ENCODE measurements around the gene TSC22D3.

DNA sequence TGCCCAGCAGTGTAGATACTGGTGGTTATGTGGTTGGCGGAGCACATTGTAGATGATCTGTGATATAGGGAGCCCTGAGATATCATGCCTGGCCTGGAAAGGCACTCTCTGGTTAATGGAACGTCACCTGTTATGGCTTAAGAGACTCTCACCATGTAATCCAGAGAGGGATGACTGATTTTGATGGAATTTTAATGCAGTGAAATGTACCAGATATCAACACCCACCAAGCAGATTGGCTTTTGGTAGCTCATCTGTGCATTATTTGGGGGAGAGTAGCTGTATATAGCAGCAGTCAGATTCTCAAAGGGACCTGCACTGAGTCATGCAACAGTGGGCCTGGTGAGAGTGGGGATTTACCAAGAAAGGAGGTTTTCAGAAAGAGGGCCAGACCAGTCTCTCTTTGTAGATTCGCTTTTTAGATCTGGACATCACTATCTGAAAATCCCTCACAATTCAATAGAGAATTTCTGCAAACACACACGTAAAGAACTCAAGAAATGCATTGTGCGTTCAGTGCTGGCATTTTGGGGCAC lies 17.3 kb downstream of the TSC22D3 start:
- TF ChIP-seq, protein P1, sequence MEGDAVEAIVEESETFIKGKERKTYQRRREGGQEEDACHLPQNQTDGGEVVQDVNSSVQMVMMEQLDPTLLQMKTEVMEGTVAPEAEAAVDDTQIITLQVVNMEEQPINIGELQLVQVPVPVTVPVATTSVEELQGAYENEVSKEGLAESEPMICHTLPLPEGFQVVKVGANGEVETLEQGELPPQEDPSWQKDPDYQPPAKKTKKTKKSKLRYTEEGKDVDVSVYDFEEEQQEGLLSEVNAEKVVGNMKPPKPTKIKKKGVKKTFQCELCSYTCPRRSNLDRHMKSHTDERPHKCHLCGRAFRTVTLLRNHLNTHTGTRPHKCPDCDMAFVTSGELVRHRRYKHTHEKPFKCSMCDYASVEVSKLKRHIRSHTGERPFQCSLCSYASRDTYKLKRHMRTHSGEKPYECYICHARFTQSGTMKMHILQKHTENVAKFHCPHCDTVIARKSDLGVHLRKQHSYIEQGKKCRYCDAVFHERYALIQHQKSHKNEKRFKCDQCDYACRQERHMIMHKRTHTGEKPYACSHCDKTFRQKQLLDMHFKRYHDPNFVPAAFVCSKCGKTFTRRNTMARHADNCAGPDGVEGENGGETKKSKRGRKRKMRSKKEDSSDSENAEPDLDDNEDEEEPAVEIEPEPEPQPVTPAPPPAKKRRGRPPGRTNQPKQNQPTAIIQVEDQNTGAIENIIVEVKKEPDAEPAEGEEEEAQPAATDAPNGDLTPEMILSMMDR (IDR thresholded peaks at IDR 0.05; ENCODE audit: insufficient read depth, low read length, poor library complexity, severe bottlenecking), result no peak
- TF ChIP-seq EZH2phosphoT487 (conservative IDR thresholded peaks at IDR 0.05; ENCODE audit: low read length), result no peak

Data from SU-DHL-6 (cell line).